GM21360 (cell line): ENCODE results near the gene SEL1L.
A peak's percentile ranks its signal among the peaks of the same experiment; 100 is the strongest.
"Not testable (repeated sequence)": the region's sequence is repeated elsewhere in the genome, so short reads cannot be mapped to it uniquely, and the experiment has no call there.

Experiments used
- ATAC-seq: cut with Tn5 transposase; IDR thresholded peaks from one replicate; pipeline ENCODE4 v1.9.1; 2021; ENCODE audit warnings: mild to moderate bottlenecking, moderate library complexity; ENCODE audit not compliant: unreplicated experiment

The SEL1L gene

GRCh38 chr14:81476816-81477215, 56.8 kb downstream of the SEL1L start:
- no peak for ATAC-seq

GRCh38 chr14:81474685-81475324, 58.8 kb downstream of the SEL1L start:
- ATAC-seq, result no peak

GRCh38 chr14:81474148-81474492, 59.5 kb downstream of the SEL1L start:
- peak; percentile 56 for ATAC-seq

- peak; percentile 11 for ATAC-seq
Measured at GRCh38 chr14:81473456-81474147, 60.1 kb downstream of the SEL1L start.

- ATAC-seq, result no peak
Measured at GRCh38 chr14:81472096-81472800, 61.4 kb downstream of the SEL1L start.

- ATAC-seq, result no peak
Measured at GRCh38 chr14:81471062-81471461, 62.6 kb downstream of the SEL1L start.

- peak; percentile 34 for ATAC-seq
Measured at GRCh38 chr14:81470557-81470826, 63.2 kb downstream of the SEL1L start.

- no peak for ATAC-seq
Measured at GRCh38 chr14:81466854-81467253, 66.8 kb downstream of the SEL1L start.

GRCh38 chr14:81465507-81466228, 68.0 kb downstream of the SEL1L start:
- no peak for ATAC-seq

GRCh38 chr14:81465003-81465392, 68.7 kb downstream of the SEL1L start:
- not testable (repeated sequence) for ATAC-seq

GRCh38 chr14:81464253-81465002, 69.2 kb downstream of the SEL1L start:
- peak; percentile 62 for ATAC-seq

- ATAC-seq, result not testable (repeated sequence)
Measured at GRCh38 chr14:81462356-81462755, 71.3 kb downstream of the SEL1L start.

- ATAC-seq, result no peak
Measured at GRCh38 chr14:81459912-81460311, 73.7 kb downstream of the SEL1L start.

GRCh38 chr14:81458352-81458751, 75.3 kb downstream of the SEL1L start:
- no peak for ATAC-seq

- no peak for ATAC-seq
Measured at GRCh38 chr14:81455390-81455789, 78.3 kb downstream of the SEL1L start.

GRCh38 chr14:81454572-81455218, 79.0 kb downstream of the SEL1L start:
- no peak for ATAC-seq

GRCh38 chr14:81453166-81453766, 80.4 kb downstream of the SEL1L start:
- peak; percentile 63 for ATAC-seq

GRCh38 chr14:81452341-81453133, 81.1 kb downstream of the SEL1L start:
- no peak for ATAC-seq

- no peak for ATAC-seq
Measured at GRCh38 chr14:81450976-81451375, 82.7 kb downstream of the SEL1L start.
